K562 (cell line): ENCODE measurements around the gene WDR18. TPM values are rescaled to one million over a fixed set of nuclear protein-coding genes. Genes with fewer than 3 reads are reported as not detected.

Experiments
- BACH1 ChIP-seq: fragments of 200-800 bp; sonication (Bioruptor generic); IDR thresholded peaks from 2 replicates; pipeline ENCODE4 v1.6.1; 2016; ENCODE audit warnings: missing genetic modification characterization, missing compliant biosample characterization
- CBFA2T3 ChIP-seq: fragments of 450-650 bp; IDR thresholded peaks from 2 replicates; pipeline ENCODE4 v1.6.1; 2017
- FOXM1 ChIP-seq, 2 experiments: fragments of 450-650 bp in 1 of 2; sonication (generic) in 1 of 2; formaldehyde crosslinking in 1 of 2; IDR thresholded peaks; 2 replicates each; pipeline versions ENCODE4 v1.6.1 to v1.9.0; 2017 to 2022; ENCODE audit warnings: low read depth in 2 of 2, mild to moderate bottlenecking in 2 of 2, missing genetic modification reagents in 1 of 2, moderate library complexity in 1 of 2
- GABPA ChIP-seq: fragments of 200-800 bp; sonication (Bioruptor generic); conservative IDR thresholded peaks from 2 replicates; pipeline ENCODE4 v1.6.1; 2016; ENCODE audit warnings: low read depth, missing genetic modification characterization, missing compliant biosample characterization
- HNRNPUL1 ChIP-seq: fragments of 200-400 bp; formaldehyde crosslinking; IDR thresholded peaks from 2 replicates; pipeline ENCODE4 v1.6.1; 2017; ENCODE audit warnings: low read length
- KAT7 ChIP-seq: sonication (generic); formaldehyde crosslinking; IDR thresholded peaks from 2 replicates; pipeline ENCODE4 v1.8.0; 2022; ENCODE audit warnings: missing genetic modification reagents, mild to moderate bottlenecking, borderline replicate concordance
- LCOR ChIP-seq: sonication (generic); formaldehyde crosslinking; IDR thresholded peaks from 2 replicates; pipeline ENCODE4 v1.8.0; 2022; ENCODE audit warnings: mild to moderate bottlenecking, missing genetic modification reagents
- POLR2H ChIP-seq: IDR thresholded peaks from 2 replicates; pipeline ENCODE4 v1.6.1; 2016; ENCODE audit warnings: missing genetic modification characterization, low read depth, mild to moderate bottlenecking, control low read depth, missing compliant biosample characterization, moderate library complexity
- PURB ChIP-seq: sonication (generic); formaldehyde crosslinking; IDR thresholded peaks from 2 replicates; pipeline ENCODE4 v1.9.0; 2021; ENCODE audit warnings: low read depth, mild to moderate bottlenecking, missing genetic modification reagents
- STAG1 ChIP-seq: sonication (generic); formaldehyde crosslinking; IDR thresholded peaks from 2 replicates; pipeline ENCODE4 v1.5.0; 2020; ENCODE audit warnings: missing genetic modification reagents, borderline replicate concordance
- TAL1 ChIP-seq: fragments of 450-650 bp; IDR thresholded peaks from 2 replicates; pipeline ENCODE4 v1.6.1; 2016; ENCODE audit warnings: mild to moderate bottlenecking
- TRIM25 ChIP-seq: fragments of 450-650 bp; IDR thresholded peaks from 2 replicates; pipeline ENCODE4 v1.7.0; 2016; ENCODE audit warnings: borderline replicate concordance
- ZNF140 ChIP-seq: fragments of 250-450 bp; sonication (Bioruptor Pico); IDR thresholded peaks from 2 replicates; pipeline ENCODE4 v1.8.0; 2021; ENCODE audit warnings: moderate library complexity, mild to moderate bottlenecking, inconsistent platforms
- ZNF197 ChIP-seq: fragments of 200-800 bp; sonication (Bioruptor generic); IDR thresholded peaks from 2 replicates; pipeline ENCODE4 v1.6.1; 2016; ENCODE audit warnings: low read depth, missing genetic modification characterization, missing compliant biosample characterization
- ZNF217 ChIP-seq: sonication (generic); formaldehyde crosslinking; IDR thresholded peaks from 2 replicates; pipeline ENCODE4 v1.8.0; 2022; ENCODE audit warnings: mild to moderate bottlenecking, missing genetic modification reagents
- ZNF407 ChIP-seq: fragments of 450-650 bp; IDR thresholded peaks from 2 replicates; pipeline ENCODE4 v1.6.1; 2016; ENCODE audit warnings: low read depth
- polyA plus RNA-seq, 8 experiments: library from polyadenylated mRNA; depleted of rRNA in 4 of 8; stranded (reverse) in 5 of 8; unstranded in 3 of 8; fragments of >200 nt; fragmentation: Nextera tagmentation in 2 of 8; fragmentation: Illumina TruSeq in 1 of 8; extraction: Ambion mirVana in 2 of 8; extraction: Trizol in 1 of 8; gene quantifications; 2 replicates each; pipeline versions ENCODE4 v1.2.1 to v1.2.3, GENCODE V29; 2011 to 2014; ENCODE audit warnings: inconsistent platforms in 1 of 8, missing spikeins in 1 of 8
- total RNA-seq, 7 experiments: library from RNA; depleted of rRNA in 6 of 7; stranded (reverse); fragments of >200 nt in 6 of 7; fragmentation: Illumina TruSeq in 2 of 7; extraction: Trizol in 2 of 7; gene quantifications; 2 replicates each; pipeline versions ENCODE4 v1.2.1 to v1.2.3, GENCODE V29; 2011 to 2021; ENCODE audit warnings: low replicate concordance in 1 of 7

Gene WDR18
- total and polyA plus RNA-seq, 9 of the 15 experiments (the other 6 are each of a cell fraction or from before 2014, with no cell fraction given), result 0.65 to 181 (median 30.1) TPM

GRCh38 chr19:953445-954271 lies 30.5 kb upstream of the WDR18 start (continued):
- no peak for TF ChIP-seq FOXM1 (IDR thresholded peaks at IDR 0.05; ENCODE audit: low read depth)
- TF ChIP-seq FOXM1 (CRISPR knock-in tag; IDR thresholded peaks at IDR 0.05; ENCODE audit: low read depth), result no peak
- TF ChIP-seq CBFA2T3, result 0 out of 2 replicates have a peak, but pooled peaks have one; percentile 1
- no peak for TF ChIP-seq LCOR
- no peak for TF ChIP-seq ZNF197 (CRISPR knock-in tag)
- no peak for TF ChIP-seq ZNF407
- TF ChIP-seq BACH1 (tag), result no peak
- no peak for TF ChIP-seq ZNF140 (CRISPR knock-in tag)
- no peak for TF ChIP-seq POLR2H (tag)
- no peak for TF ChIP-seq TAL1
- no peak for TF ChIP-seq PURB (CRISPR knock-in tag)
- TF ChIP-seq GABPA (tag), result no peak
- TF ChIP-seq ZNF217 (CRISPR knock-in tag), result no peak
- no peak for TF ChIP-seq HNRNPUL1
- TF ChIP-seq STAG1 (CRISPR knock-in tag), result no peak
- TF ChIP-seq KAT7 (CRISPR knock-in tag), result no peak
- no peak for TF ChIP-seq TRIM25
